Activated T-helper 1 cell treated with anti-CD3 and anti-CD28 coated beads, Interleukin-2, amount 50 U/mL, for 16 hours (primary cell): ENCODE data around the gene SP6.

Experiments
- DNase-seq, 2 donors: peaks; one replicate each; pipeline ENCODE4 v3.0.0-alpha.2; 2020; ENCODE audit warnings: low read depth in 1 of 2, low spot score in 1 of 2

The SP6 gene

GRCh38 chr17:47812146-47812920, 38.6 kb downstream of the SP6 start:
- DNase-seq = no peak

- no peak for DNase-seq
Measured at GRCh38 chr17:47811709-47812108, 39.3 kb downstream of the SP6 start.

GRCh38 chr17:47810901-47811635, 39.9 kb downstream of the SP6 start:
- no peak for DNase-seq

GRCh38 chr17:47810200-47810821, 40.7 kb downstream of the SP6 start:
- no peak for DNase-seq

GRCh38 chr17:47808830-47809480, 42.0 kb downstream of the SP6 start:
- DNase-seq = no peak

GRCh38 chr17:47808036-47808829, 42.7 kb downstream of the SP6 start:
- no peak for DNase-seq

GRCh38 chr17:47807421-47807820, 43.5 kb downstream of the SP6 start:
- no peak for DNase-seq

GRCh38 chr17:47806913-47807255, 44.1 kb downstream of the SP6 start:
- no peak for DNase-seq

GRCh38 chr17:47806026-47806912, 44.7 kb downstream of the SP6 start:
- DNase-seq = no peak

GRCh38 chr17:47804461-47804860, 46.5 kb downstream of the SP6 start:
- DNase-seq = no peak

- no peak for DNase-seq
Measured at GRCh38 chr17:47803751-47804150, 47.2 kb downstream of the SP6 start.

GRCh38 chr17:47803201-47803600, 47.8 kb downstream of the SP6 start:
- DNase-seq = no peak

- DNase-seq = peak in 1 of 2 donors; percentile 25
Measured at GRCh38 chr17:47802341-47803022, 48.5 kb downstream of the SP6 start.

- DNase-seq = no peak
Measured at GRCh38 chr17:47801906-47802305, 49.1 kb downstream of the SP6 start.

GRCh38 chr17:47801176-47801765, 49.7 kb downstream of the SP6 start:
- no peak for DNase-seq

- DNase-seq = no peak
Measured at GRCh38 chr17:47800686-47801085, 50.3 kb downstream of the SP6 start.

GRCh38 chr17:47797797-47798196, 53.2 kb downstream of the SP6 start:
- no peak for DNase-seq
